Endothelial cell of umbilical vein (primary cell): Measurements from ENCODE around the gene SLC1A7.

Experiments
- CTCF ChIP-seq, 2 donors: IDR thresholded peaks; 1 replicate in 1 of 2; 2 replicates in 1 of 2; pipeline ENCODE4 v1.5.1; 2011; ENCODE audit warnings: low read length in 2 of 2, mild to moderate bottlenecking in 2 of 2, moderate library complexity in 2 of 2, control low read depth in 1 of 2, inconsistent platforms in 1 of 2, low read depth in 1 of 2; ENCODE audit not compliant: insufficient read depth in 1 of 2; ENCODE audit errors: extremely low read depth in 1 of 2
- EZH2 ChIP-seq: IDR thresholded peaks from 2 replicates; pipeline ENCODE4 v1.6.1; 2012; ENCODE audit warnings: borderline replicate concordance, low read depth, mild to moderate bottlenecking, moderate library complexity, low read length, inconsistent platforms; ENCODE audit not compliant: severe bottlenecking
- FOS ChIP-seq: IDR thresholded peaks from 2 replicates; pipeline ENCODE4 v1.6.1; 2011; ENCODE audit warnings: mild to moderate bottlenecking, low read length, moderate library complexity, borderline replicate concordance; ENCODE audit not compliant: insufficient read depth
- GATA2 ChIP-seq: IDR thresholded peaks from 2 replicates; pipeline ENCODE4 v1.7.0; 2011; ENCODE audit warnings: low read depth, mild to moderate bottlenecking, moderate library complexity, mixed read lengths, low read length; ENCODE audit not compliant: insufficient read length, insufficient read depth
- JUN ChIP-seq: IDR thresholded peaks from 2 replicates; pipeline ENCODE4 v1.6.1; 2011; ENCODE audit warnings: borderline replicate concordance, low read depth; ENCODE audit not compliant: insufficient read length, insufficient read depth
- MAX ChIP-seq: IDR thresholded peaks from 2 replicates; pipeline ENCODE4 v1.6.1; 2011; ENCODE audit not compliant: insufficient read depth, insufficient read length
- MYC ChIP-seq: IDR thresholded peaks from one replicate; pipeline ENCODE4 v1.6.1; 2011; ENCODE audit warnings: mild to moderate bottlenecking, low read depth, low read length
- POLR2A ChIP-seq: IDR thresholded peaks from 2 replicates; pipeline ENCODE4 v1.6.1; 2012; ENCODE audit warnings: low read depth, mild to moderate bottlenecking, control low read depth, low read length
- POLR2AphosphoS5 ChIP-seq: IDR thresholded peaks from 2 replicates; pipeline ENCODE4 v1.6.1; 2012; ENCODE audit warnings: low read depth, mild to moderate bottlenecking, control low read depth, low read length, moderate library complexity; ENCODE audit not compliant: insufficient read depth

GRCh38 chr1:53125623-53126360 lies 16.6 kb downstream of the SLC1A7 start:
- no peak for TF ChIP-seq POLR2A
- no peak for TF ChIP-seq CTCF (IDR thresholded peaks at IDR 0.05; ENCODE audit: extremely low read depth in 1 of 2, insufficient read depth in 1 of 2, low read depth in 1 of 2, low read length in 2 of 2)
- TF ChIP-seq MYC: no peak
- TF ChIP-seq JUN: no peak
- no peak for TF ChIP-seq FOS
- TF ChIP-seq EZH2: no peak
- no peak for TF ChIP-seq POLR2AphosphoS5
- TF ChIP-seq MAX: no peak
- no peak for TF ChIP-seq GATA2
